Naive thymus-derived CD4-positive, alpha-beta T cell (primary cell): ENCODE data around the gene LYRM9. TPM values are rescaled to one million over a fixed set of nuclear protein-coding genes. Genes with fewer than 3 reads are reported as not detected.
A peak's percentile ranks its signal among the peaks of the same experiment; 100 is the strongest.

ENCODE experiments used
- ATAC-seq: fragments of 150-1000 bp; cut with Tn5 transposase; 2 replicates; pipeline ENCODE4 v1.10.0; 2021; ENCODE audit warnings: mild to moderate bottlenecking, moderate library complexity
- CTCF ChIA-PET: fragments of 350-600 bp; sonication (Branson Sonifier 250); formaldehyde crosslinking; loops from one replicate; lab custom pipeline; 2021; ENCODE audit warnings: antibody characterized with exemption; lab: Charles Lee
- POLR2A ChIA-PET: fragments of 350-600 bp; sonication (Branson Sonifier 250); formaldehyde crosslinking; loops from one replicate; lab custom pipeline; 2021; ENCODE audit warnings: antibody characterized with exemption, inconsistent platforms; lab: Charles Lee
- DNase-seq, 9 donors: peaks; one replicate each; pipeline versions ENCODE4 v3.0.0 to v3.0.0-alpha.2; 2020 to 2022; ENCODE audit warnings: mixed read lengths in 1 of 9
- H3K27ac ChIP-seq: one replicate; pipeline ENCODE4 v1.7.0; 2013; ENCODE audit warnings: mild to moderate bottlenecking, low read depth, low read length, moderate library complexity
- H3K27me3 ChIP-seq, 2 donors: one replicate each; pipeline ENCODE4 v1.7.0; 2013; ENCODE audit warnings: low read length in 2 of 2, mild to moderate bottlenecking in 2 of 2, moderate library complexity in 2 of 2; ENCODE audit not compliant: control insufficient read depth in 2 of 2, insufficient read depth in 2 of 2
- H3K36me3 ChIP-seq, 3 experiments: 1 replicate in 2 of 3; 2 replicates in 1 of 3; pipeline ENCODE4 v1.7.0; 2013; ENCODE audit warnings: low read length in 3 of 3, mild to moderate bottlenecking in 3 of 3, moderate library complexity in 1 of 3; ENCODE audit not compliant: insufficient read depth in 3 of 3, control insufficient read depth in 2 of 3
- H3K4me1 ChIP-seq, 2 donors: one replicate each; pipeline ENCODE4 v1.7.0; 2013; ENCODE audit warnings: low read length in 2 of 2, mild to moderate bottlenecking in 2 of 2, moderate library complexity in 1 of 2; ENCODE audit not compliant: control insufficient read depth in 2 of 2, insufficient read depth in 2 of 2
- H3K4me3 ChIP-seq: 2 replicates; pipeline ENCODE4 v1.7.0; 2013; ENCODE audit warnings: mild to moderate bottlenecking, low read length
- H3K9me3 ChIP-seq, 3 experiments: 1 replicate in 2 of 3; 2 replicates in 1 of 3; pipeline ENCODE4 v1.7.0; 2013; ENCODE audit warnings: low read length in 3 of 3; ENCODE audit not compliant: control insufficient read depth in 2 of 3
- H3K27ac Mint-ChIP-seq, 9 donors: one replicate each; pipeline ENCODE4 v1.8.0; 2020 to 2022; ENCODE audit warnings: mixed read lengths in 9 of 9, mild to moderate bottlenecking in 8 of 9, moderate library complexity in 5 of 9, inconsistent platforms in 2 of 9
- H3K27me3 Mint-ChIP-seq, 5 donors: one replicate each; pipeline ENCODE4 v1.8.0; 2021 to 2022; ENCODE audit warnings: mixed read lengths in 5 of 5, mild to moderate bottlenecking in 1 of 5
- H3K36me3 Mint-ChIP-seq, 5 donors: one replicate each; pipeline ENCODE4 v1.8.0; 2020 to 2022; ENCODE audit warnings: mixed read lengths in 5 of 5, mild to moderate bottlenecking in 3 of 5, inconsistent platforms in 1 of 5
- H3K4me1 Mint-ChIP-seq, 7 donors: one replicate each; pipeline ENCODE4 v1.8.0; 2020 to 2022; ENCODE audit warnings: mixed read lengths in 7 of 7, mild to moderate bottlenecking in 3 of 7, inconsistent platforms in 1 of 7
- H3K4me3 Mint-ChIP-seq, 10 donors: one replicate each; pipeline ENCODE4 v1.8.0; 2020 to 2022; ENCODE audit warnings: mild to moderate bottlenecking in 10 of 10, mixed read lengths in 10 of 10, moderate library complexity in 6 of 10, inconsistent platforms in 2 of 10
- H3K9me3 Mint-ChIP-seq, 11 donors: one replicate each; pipeline ENCODE4 v1.8.0; 2020 to 2022; ENCODE audit warnings: mixed read lengths in 11 of 11, mild to moderate bottlenecking in 4 of 11, inconsistent platforms in 1 of 11, moderate library complexity in 1 of 11
- intact Hi-C, 2 donors: fragments of 100-400 bp; cut with micrococcal nuclease; formaldehyde crosslinking; loops; one replicate each; pipeline ENCODE4 v1.15.1; 2023
- polyA plus RNA-seq, 2 donors: library from polyadenylated mRNA; unstranded; fragments of 300-500 nt; fragmentation: Illumina TruSeq; gene quantifications; one replicate each; pipeline ENCODE4 v1.2.3, GENCODE V29; 2021
- total RNA-seq, 6 experiments: library from RNA in 5 of 6; stranded (reverse) in 5 of 6; gene quantifications; 1 replicate in 5 of 6; 2 replicates in 1 of 6; pipeline ENCODE4 v1.2.3 and lab custom pipeline; 2021 to 2026

LYRM9 gene
- total and polyA plus RNA-seq, 7 experiments from 2014 or later: 4.2 to 33.0 (median 18.3) TPM

GRCh38 chr17:27873211-27873610, 20.0 kb downstream of the LYRM9 start:
- ATAC-seq: no peak
- Mint-ChIP-seq H3K27ac (no peak overlapping the region), H3K36me3 (peaks cover 0 to 33% (median 15%) of the 10 kb centered on the region in 5 donors), H3K27me3 (no peaks in the 10 kb centered on the region), H3K4me1 (peaks cover under 1 to 15% (median 3%) of the 10 kb centered on the region in 7 donors), H3K4me3 (no peak overlapping the region), H3K9me3 (peaks cover 0 to 7% (median 0%) of the 10 kb centered on the region in 11 donors)
- H3K27ac ChIP-seq: no peak overlapping the region
- no peak overlapping the region for H3K4me3 ChIP-seq
- intact Hi-C loops: no loop called here
- CTCF ChIA-PET: no interaction called here
- DNase-seq: no peak
- peaks cover 0 to 4% (median 0%) of the 10 kb centered on the region in 3 experiments for H3K9me3 ChIP-seq
- no peaks in the 10 kb centered on the region for H3K4me1 ChIP-seq
- POLR2A ChIA-PET: no interaction called here
- peaks cover 0 to 5% (median 0%) of the 10 kb centered on the region in 3 experiments for H3K36me3 ChIP-seq
- no peaks in the 10 kb centered on the region for H3K27me3 ChIP-seq

DNA sequence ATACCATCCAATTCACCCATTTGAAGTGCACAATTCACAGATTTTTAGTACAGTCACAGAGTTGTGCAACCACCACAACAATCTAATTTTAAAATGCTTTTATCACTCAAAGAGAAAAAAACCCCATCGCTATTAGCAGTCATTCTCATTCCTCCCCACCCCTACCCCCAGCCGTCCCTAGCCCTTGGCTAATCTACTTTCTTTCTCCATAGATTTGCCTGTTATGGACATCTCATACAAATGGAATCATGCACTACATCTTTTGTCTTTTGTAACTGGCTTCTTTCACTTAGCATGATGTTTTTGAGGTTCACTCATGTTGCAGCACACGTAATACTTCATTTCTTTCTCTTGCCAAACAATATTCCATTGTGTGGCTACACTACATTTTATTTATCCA, 20.4 kb downstream of the LYRM9 start:
- ATAC-seq (no peak), DNase-seq (no peak)
- Histone ChIP-seq H3K36me3 (peaks cover 0 to 5% (median 0%) of the 10 kb centered on the region in 3 experiments), H3K4me1 (no peaks in the 10 kb centered on the region), H3K4me3 (no peak overlapping the region), H3K27me3 (no peaks in the 10 kb centered on the region), H3K9me3 (peaks cover 0 to 4% (median 0%) of the 10 kb centered on the region in 3 experiments), H3K27ac (no peak overlapping the region)
- Mint-ChIP-seq H3K27ac (no peak overlapping the region), H3K4me3 (no peak overlapping the region), H3K36me3 (peaks cover 0 to 33% (median 15%) of the 10 kb centered on the region in 5 donors), H3K9me3 (peaks cover 0 to 7% (median 0%) of the 10 kb centered on the region in 11 donors), H3K4me1 (peaks cover 0 to 10% (median 0%) of the 10 kb centered on the region in 7 donors), H3K27me3 (no peaks in the 10 kb centered on the region)
- ChIA-PET CTCF (no interaction called here), POLR2A (interaction anchor here (1.3 kb wide), 1 partner anchor 20 kb away, joined by 3 read pairs; the partner anchor contains the start of gene LYRM9)
- intact Hi-C loops: no loop called here

DNA sequence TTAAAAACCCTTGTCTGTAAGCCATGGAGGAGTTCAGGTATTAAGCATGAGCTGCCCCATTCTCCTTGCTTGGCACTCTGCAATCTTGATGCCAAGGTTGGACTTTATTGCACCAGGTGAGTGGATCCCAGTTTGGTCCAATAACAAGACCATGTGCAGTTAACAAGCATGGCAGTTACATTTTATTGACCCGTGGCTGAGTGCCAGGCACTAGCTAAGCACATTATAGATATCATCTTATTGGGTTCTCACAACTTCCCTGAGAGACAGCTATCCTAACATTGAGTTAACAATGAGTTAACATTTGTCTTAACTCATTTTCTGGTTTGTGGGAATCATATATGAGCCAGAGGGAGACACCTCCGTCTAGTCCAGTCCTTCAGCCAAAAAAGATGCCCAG, 21.8 kb downstream of the LYRM9 start:
- Mint-ChIP-seq H3K27me3 (no peaks in the 10 kb centered on the region), H3K36me3 (peaks cover 0 to 29% (median 15%) of the 10 kb centered on the region in 5 donors), H3K4me3 (no peak overlapping the region), H3K9me3 (peaks cover 0 to 7% (median 0%) of the 10 kb centered on the region in 11 donors), H3K4me1 (peaks cover 0 to 10% (median 0%) of the 10 kb centered on the region in 7 donors), H3K27ac (no peak overlapping the region)
- intact Hi-C loops: no loop called here
- POLR2A ChIA-PET: interaction anchor here (1.3 kb wide), 1 partner anchor 21 kb away, joined by 3 read pairs; the partner anchor contains the start of gene LYRM9
- CTCF ChIA-PET: interaction anchor here (1.1 kb wide), 1 partner anchor 66 kb away, joined by 3 read pairs; no protein-coding TSS in a partner anchor
- H3K36me3 ChIP-seq: peaks cover 0 to 1% (median 0%) of the 10 kb centered on the region in 3 experiments
- no peak for ATAC-seq
- H3K27me3 ChIP-seq: no peaks in the 10 kb centered on the region
- no peak overlapping the region for H3K4me3 ChIP-seq
- H3K4me1 ChIP-seq: no peaks in the 10 kb centered on the region
- H3K9me3 ChIP-seq: peaks cover 0 to 4% (median 0%) of the 10 kb centered on the region in 3 experiments
- no peak overlapping the region for H3K27ac ChIP-seq
- no peak for DNase-seq

DNA sequence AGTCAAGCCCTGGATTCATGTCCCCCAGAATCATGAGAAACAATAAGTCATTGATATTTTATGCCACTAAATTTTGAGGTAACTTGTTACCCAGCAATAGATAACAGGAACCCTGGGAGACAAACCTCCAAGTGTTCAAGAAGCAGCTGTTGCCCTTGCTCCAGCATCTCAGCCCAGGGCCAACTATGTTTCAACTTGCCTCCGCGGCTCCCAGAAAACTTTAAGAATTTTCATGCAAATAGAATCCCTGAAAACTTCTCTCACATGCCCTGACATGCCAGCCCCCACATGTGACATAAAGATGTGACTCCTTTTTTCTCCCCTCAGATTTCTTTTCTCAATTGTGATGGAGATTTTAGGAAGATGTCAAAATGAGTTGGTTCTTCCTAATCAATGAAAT, 22.8 kb downstream of the LYRM9 start:
- ATAC-seq (no peak), DNase-seq (no peak)
- H3K27me3 ChIP-seq: no peaks in the 10 kb centered on the region
- H3K27ac ChIP-seq: no peak overlapping the region
- peaks cover 0 to 4% (median 0%) of the 10 kb centered on the region in 3 experiments for H3K9me3 ChIP-seq
- ChIA-PET POLR2A (no interaction called here), CTCF (no interaction called here)
- no peak overlapping the region for H3K4me3 ChIP-seq
- no peaks in the 10 kb centered on the region for H3K36me3 ChIP-seq
- H3K27ac Mint-ChIP-seq: no peak overlapping the region
- H3K27me3 Mint-ChIP-seq: no peaks in the 10 kb centered on the region
- peaks cover 0 to 18% (median 11%) of the 10 kb centered on the region in 5 donors for H3K36me3 Mint-ChIP-seq
- peaks cover 0 to 7% (median 0%) of the 10 kb centered on the region in 7 donors for H3K4me1 Mint-ChIP-seq
- no peaks in the 10 kb centered on the region for H3K4me1 ChIP-seq
- intact Hi-C loops: no loop called here
- no peak overlapping the region for H3K4me3 Mint-ChIP-seq
- peaks cover 0 to 7% (median 0%) of the 10 kb centered on the region in 11 donors for H3K9me3 Mint-ChIP-seq

DNA sequence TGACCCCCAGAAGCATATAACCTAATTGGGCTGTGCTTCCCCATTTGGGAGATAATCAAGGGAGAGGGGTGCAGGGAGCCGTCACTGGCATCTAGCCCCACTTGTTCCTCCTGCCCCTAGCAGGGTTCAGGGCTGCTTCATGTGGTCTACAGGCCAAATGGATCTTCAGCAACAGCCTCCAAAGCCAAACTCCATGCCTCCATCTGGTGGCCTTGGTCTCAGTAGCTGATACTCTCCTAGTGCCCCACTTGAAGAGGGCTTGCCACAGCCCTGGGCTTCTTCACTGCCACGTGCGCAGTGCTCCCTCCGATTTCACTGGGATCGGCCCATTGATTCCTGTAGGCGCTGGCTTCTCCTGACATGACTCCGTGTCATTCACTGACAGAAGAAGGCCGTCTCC, 24.6 kb downstream of the LYRM9 start:
- Mint-ChIP-seq H3K27me3 (peaks cover 0 to 3% (median 0%) of the 10 kb centered on the region in 5 donors), H3K4me3 (no peak overlapping the region), H3K27ac (peak overlapping the region in 1 of 9 donors; percentile 18), H3K9me3 (peaks cover 0 to 5% (median 0%) of the 10 kb centered on the region in 11 donors), H3K4me1 (no peaks in the 10 kb centered on the region), H3K36me3 (peaks cover 0 to 9% (median 4%) of the 10 kb centered on the region in 5 donors)
- Histone ChIP-seq H3K27ac (no peak overlapping the region), H3K4me3 (no peak overlapping the region), H3K4me1 (no peaks in the 10 kb centered on the region), H3K9me3 (peaks cover 0 to 3% (median 0%) of the 10 kb centered on the region in 3 experiments), H3K36me3 (no peaks in the 10 kb centered on the region), H3K27me3 (no peaks in the 10 kb centered on the region)
- DNase-seq (no peak), ATAC-seq (no peak)
- ChIA-PET CTCF (interaction anchor here (1.3 kb wide), 1 partner anchor 63 kb away, joined by 5 read pairs; no protein-coding TSS in a partner anchor), POLR2A (no interaction called here)
- intact Hi-C loops: no loop called here

DNA sequence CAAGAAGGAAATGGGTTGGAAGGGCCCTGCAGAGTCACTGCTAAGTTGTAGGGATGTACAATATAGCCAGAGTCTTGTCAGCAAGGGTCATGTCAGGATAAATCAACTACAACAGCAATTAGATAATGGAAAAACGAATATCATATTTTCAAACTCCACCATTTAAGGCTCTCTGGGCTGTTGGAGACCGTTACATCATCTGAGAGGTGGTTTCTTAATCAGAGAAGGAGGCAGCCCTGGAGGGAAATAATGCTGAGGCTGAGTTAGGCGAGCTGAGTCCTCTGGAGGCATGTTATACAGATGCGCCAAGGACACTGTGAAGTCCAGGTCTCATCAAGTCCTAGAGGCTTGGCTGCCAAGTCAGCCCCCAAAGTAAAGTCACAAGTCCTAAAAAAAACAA, 30.3 kb downstream of the LYRM9 start:
- Mint-ChIP-seq H3K4me1 (peaks cover 0 to 3% (median 0%) of the 10 kb centered on the region in 7 donors), H3K4me3 (no peak overlapping the region), H3K27ac (no peak overlapping the region), H3K27me3 (peaks cover 0 to 16% (median 4%) of the 10 kb centered on the region in 5 donors), H3K9me3 (no peaks in the 10 kb centered on the region), H3K36me3 (peaks cover 0 to 8% (median 0%) of the 10 kb centered on the region in 5 donors)
- Histone ChIP-seq H3K27me3 (no peaks in the 10 kb centered on the region), H3K9me3 (no peaks in the 10 kb centered on the region), H3K36me3 (no peaks in the 10 kb centered on the region), H3K27ac (no peak overlapping the region), H3K4me3 (no peak overlapping the region), H3K4me1 (no peaks in the 10 kb centered on the region)
- CTCF ChIA-PET: interaction anchor here (0.6 kb wide), 1 partner anchor 533 kb away, joined by 3 read pairs; no protein-coding TSS in a partner anchor
- ATAC-seq (no peak), DNase-seq (no peak)
- POLR2A ChIA-PET: no interaction called here
- intact Hi-C loops: no loop called here

GRCh38 chr17:27862004-27862403, 31.2 kb downstream of the LYRM9 start:
- ChIA-PET POLR2A (no interaction called here), CTCF (no interaction called here)
- H3K4me3 Mint-ChIP-seq: no peak overlapping the region
- no peak overlapping the region for H3K27ac Mint-ChIP-seq
- H3K9me3 ChIP-seq: no peaks in the 10 kb centered on the region
- intact Hi-C loops: no loop called here
- peaks cover 0 to 16% (median 4%) of the 10 kb centered on the region in 5 donors for H3K27me3 Mint-ChIP-seq
- no peaks in the 10 kb centered on the region for H3K27me3 ChIP-seq
- no peak overlapping the region for H3K4me3 ChIP-seq
- H3K4me1 Mint-ChIP-seq: peaks cover 0 to 7% (median 0%) of the 10 kb centered on the region in 7 donors
- ATAC-seq (no peak), DNase-seq (no peak)
- peaks cover 0 to 8% (median 0%) of the 10 kb centered on the region in 5 donors for H3K36me3 Mint-ChIP-seq
- no peak overlapping the region for H3K27ac ChIP-seq
- no peaks in the 10 kb centered on the region for H3K4me1 ChIP-seq
- H3K9me3 Mint-ChIP-seq: no peaks in the 10 kb centered on the region
- no peaks in the 10 kb centered on the region for H3K36me3 ChIP-seq
